ENCODE data around the gene MRPS5.

DNA sequence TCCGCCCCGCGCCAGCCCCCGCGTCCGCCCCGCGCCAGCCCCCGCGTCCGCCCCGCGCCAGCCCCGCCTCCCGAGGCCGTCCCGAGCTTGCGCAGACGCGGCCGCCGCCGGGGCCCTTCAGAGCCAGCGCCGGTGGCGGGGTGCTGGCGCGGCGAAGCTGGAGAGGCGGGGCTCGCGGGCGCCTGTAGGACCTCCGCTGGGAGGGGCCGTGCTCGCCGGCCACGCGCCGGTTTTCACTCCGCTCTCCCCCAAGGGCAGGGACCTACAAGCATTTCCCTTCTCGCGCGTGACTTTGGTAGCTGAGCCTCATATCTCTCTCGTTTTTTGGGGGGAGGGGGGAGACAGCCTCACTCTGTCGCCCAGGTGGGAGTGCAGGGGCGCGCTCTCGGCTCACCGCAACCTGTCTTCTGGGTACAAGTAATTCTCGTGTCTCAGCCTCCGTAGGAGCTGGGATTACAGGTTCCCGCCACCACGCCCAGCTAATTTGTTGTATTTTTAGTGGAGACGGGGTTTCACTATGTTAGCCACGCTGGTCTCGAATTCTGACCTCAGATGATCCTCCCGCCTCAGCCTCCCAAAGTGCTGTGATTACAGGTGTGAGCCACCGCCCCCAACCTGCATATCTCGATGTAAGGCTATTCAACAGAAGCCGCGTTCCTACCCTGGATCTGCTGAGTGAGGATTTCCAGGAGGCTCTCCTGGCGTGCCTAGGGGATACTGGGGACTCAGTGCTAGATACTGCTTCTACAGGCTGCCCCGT lies 38.3 kb upstream of the MRPS5 start, which contains the start of gene ZNF514:
- TF ChIP-seq POLR2AphosphoS5 (IDR thresholded peaks at IDR 0.05; ENCODE audit: low read depth, low read length) (no peak), TAF1 (IDR thresholded peaks at IDR 0.05; ENCODE audit: borderline replicate concordance, insufficient read depth, low read length) (no peak), SIN3A (IDR thresholded peaks at IDR 0.05; ENCODE audit: borderline replicate concordance, insufficient read depth, low read length) (no peak), FOXP2 (optimal IDR thresholded peaks at IDR 0.05; ENCODE audit: borderline replicate concordance, extremely low read depth, extremely low read length, insufficient read depth) (no peak)
- TF ChIP-seq, protein P1, sequence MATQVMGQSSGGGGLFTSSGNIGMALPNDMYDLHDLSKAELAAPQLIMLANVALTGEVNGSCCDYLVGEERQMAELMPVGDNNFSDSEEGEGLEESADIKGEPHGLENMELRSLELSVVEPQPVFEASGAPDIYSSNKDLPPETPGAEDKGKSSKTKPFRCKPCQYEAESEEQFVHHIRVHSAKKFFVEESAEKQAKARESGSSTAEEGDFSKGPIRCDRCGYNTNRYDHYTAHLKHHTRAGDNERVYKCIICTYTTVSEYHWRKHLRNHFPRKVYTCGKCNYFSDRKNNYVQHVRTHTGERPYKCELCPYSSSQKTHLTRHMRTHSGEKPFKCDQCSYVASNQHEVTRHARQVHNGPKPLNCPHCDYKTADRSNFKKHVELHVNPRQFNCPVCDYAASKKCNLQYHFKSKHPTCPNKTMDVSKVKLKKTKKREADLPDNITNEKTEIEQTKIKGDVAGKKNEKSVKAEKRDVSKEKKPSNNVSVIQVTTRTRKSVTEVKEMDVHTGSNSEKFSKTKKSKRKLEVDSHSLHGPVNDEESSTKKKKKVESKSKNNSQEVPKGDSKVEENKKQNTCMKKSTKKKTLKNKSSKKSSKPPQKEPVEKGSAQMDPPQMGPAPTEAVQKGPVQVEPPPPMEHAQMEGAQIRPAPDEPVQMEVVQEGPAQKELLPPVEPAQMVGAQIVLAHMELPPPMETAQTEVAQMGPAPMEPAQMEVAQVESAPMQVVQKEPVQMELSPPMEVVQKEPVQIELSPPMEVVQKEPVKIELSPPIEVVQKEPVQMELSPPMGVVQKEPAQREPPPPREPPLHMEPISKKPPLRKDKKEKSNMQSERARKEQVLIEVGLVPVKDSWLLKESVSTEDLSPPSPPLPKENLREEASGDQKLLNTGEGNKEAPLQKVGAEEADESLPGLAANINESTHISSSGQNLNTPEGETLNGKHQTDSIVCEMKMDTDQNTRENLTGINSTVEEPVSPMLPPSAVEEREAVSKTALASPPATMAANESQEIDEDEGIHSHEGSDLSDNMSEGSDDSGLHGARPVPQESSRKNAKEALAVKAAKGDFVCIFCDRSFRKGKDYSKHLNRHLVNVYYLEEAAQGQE (IDR thresholded peaks at IDR 0.05; ENCODE audit: insufficient read depth in 1 of 2, low read depth in 2 of 2, low read length in 2 of 2) = no peak
